Keratinocyte (primary cell): Measurements from ENCODE around the gene NRARP. TPM values are rescaled to one million over a fixed set of nuclear protein-coding genes. Genes with fewer than 3 reads are reported as not detected.
A peak's percentile ranks its signal among the peaks of the same experiment; 100 is the strongest.

Source experiments
- DNase-seq: peaks from one replicate; pipeline ENCODE4 v3.0.0-alpha.2; 2011; ENCODE audit warnings: low read depth, missing footprints, low spot score
- FAIRE-seq: peaks from 2 replicates; lab custom pipeline; 2011; peaks lifted over from hg19 to GRCh38; lab: Jason Lieb, UNC
- H2AFZ ChIP-seq: 2 replicates; pipeline ENCODE4 v1.6.0; 2012; ENCODE audit warnings: low read length, control low read depth, inconsistent platforms; ENCODE audit not compliant: control insufficient read depth
- H3K27ac ChIP-seq: 2 replicates; pipeline ENCODE4 v1.5.1; 2011; ENCODE audit warnings: low read length; ENCODE audit not compliant: control insufficient read depth, insufficient read depth
- H3K27me3 ChIP-seq: 3 replicates; pipeline ENCODE4 v1.6.0; 2011; ENCODE audit warnings: low read length; ENCODE audit not compliant: control insufficient read depth, insufficient read depth; ENCODE audit errors: extremely low read depth
- H3K36me3 ChIP-seq, 2 experiments: 2 replicates in 1 of 2; 3 replicates in 1 of 2; pipeline ENCODE4 v1.5.1; 2011; ENCODE audit warnings: low read length in 2 of 2, mild to moderate bottlenecking in 1 of 2; ENCODE audit not compliant: control insufficient read depth in 2 of 2, insufficient read depth in 2 of 2; ENCODE audit errors: extremely low read depth in 1 of 2
- H3K4me1 ChIP-seq: 3 replicates; pipeline ENCODE4 v1.5.1; 2011; ENCODE audit warnings: low read length; ENCODE audit not compliant: control insufficient read depth, insufficient read depth; ENCODE audit errors: extremely low read depth
- H3K4me2 ChIP-seq: 3 replicates; pipeline ENCODE4 v1.6.0; 2011; ENCODE audit warnings: low read depth, low read length; ENCODE audit not compliant: control insufficient read depth, insufficient read depth; ENCODE audit errors: extremely low read depth
- H3K4me3 ChIP-seq, 3 experiments: fragments of 200-600 bp in 1 of 3; sonication (generic) in 1 of 3; 2 replicates in 2 of 3; 3 replicates in 1 of 3; pipeline ENCODE4 v1.5.1; 2011 to 2016; ENCODE audit warnings: low read length in 3 of 3, mild to moderate bottlenecking in 3 of 3, control low read depth in 2 of 3, inconsistent platforms in 1 of 3, low read depth in 1 of 3, mixed read lengths in 1 of 3, mixed run types in 1 of 3, moderate library complexity in 1 of 3; ENCODE audit not compliant: control insufficient read depth in 2 of 3, insufficient read depth in 2 of 3; ENCODE audit errors: extremely low read depth in 1 of 3
- H3K79me2 ChIP-seq: 2 replicates; pipeline ENCODE4 v1.6.0; 2012; ENCODE audit warnings: low read length; ENCODE audit not compliant: control insufficient read depth, insufficient read depth
- H3K9ac ChIP-seq: 3 replicates; pipeline ENCODE4 v1.6.0; 2011; ENCODE audit warnings: low read length; ENCODE audit not compliant: control insufficient read depth, insufficient read depth; ENCODE audit errors: extremely low read depth
- H3K9me1 ChIP-seq: 3 replicates; pipeline ENCODE4 v1.6.0; 2011; ENCODE audit warnings: low read length; ENCODE audit not compliant: control insufficient read depth, insufficient read depth; ENCODE audit errors: extremely low read depth
- H3K9me3 ChIP-seq: 2 replicates; pipeline ENCODE4 v1.5.1; 2012; ENCODE audit warnings: low read depth, low read length; ENCODE audit not compliant: control insufficient read depth
- H4K20me1 ChIP-seq: 3 replicates; pipeline ENCODE4 v1.6.0; 2011; ENCODE audit warnings: low read length; ENCODE audit not compliant: control insufficient read depth, insufficient read depth; ENCODE audit errors: extremely low read depth
- CTCF ChIP-seq, 3 experiments: IDR thresholded peaks in 1 of 3; conservative IDR thresholded peaks in 1 of 3; optimal IDR thresholded peaks in 1 of 3; 2 replicates in 2 of 3; 3 replicates in 1 of 3; pipeline versions ENCODE3 to v1.5.1; 2011; ENCODE audit warnings: low read length in 3 of 3, mild to moderate bottlenecking in 3 of 3, moderate library complexity in 2 of 3, control low read depth in 1 of 3, inconsistent platforms in 1 of 3; ENCODE audit not compliant: insufficient read depth in 2 of 3; ENCODE audit errors: extremely low read depth in 1 of 3
- EZH2 ChIP-seq: IDR thresholded peaks from one replicate; pipeline ENCODE4 v1.6.1; 2012; ENCODE audit warnings: inconsistent platforms, mild to moderate bottlenecking, low read length, moderate library complexity
- dilution Hi-C: fragments of 300-500 bp; cut with MboI; formaldehyde crosslinking; loops from one replicate; pipeline ENCODE4 v1.7.0; 2020; ENCODE audit warnings: low sequenced_read_pairs; ENCODE audit not compliant: extremely low pct_ligation_motif_present
- polyA plus RNA-seq, 5 experiments: library from polyadenylated mRNA; depleted of rRNA in 3 of 5; stranded (reverse) in 3 of 5; stranded (forward) in 1 of 5; unstranded in 1 of 5; fragments of >200 nt; gene quantifications; 1 replicate in 1 of 5; 2 replicates in 3 of 5; 3 replicates in 1 of 5; pipeline versions ENCODE4 v1.2.1 to v1.2.3, GENCODE V29; 2011 to 2012; ENCODE audit warnings: missing spikeins in 2 of 5, low read depth in 1 of 5, low replicate concordance in 1 of 5

NRARP gene
- polyA plus RNA-seq, 1 donor (not counting 4 experiments of a cell fraction or from before 2014, with no cell fraction given) = 2.4 TPM

GRCh38 chr9:137303893-137304382 lies 1.9 kb upstream of the NRARP start:
- Histone ChIP-seq H4K20me1 (no peaks in the 10 kb centered on the region), H3K79me2 (no peaks in the 10 kb centered on the region), H3K9me1 (no peaks in the 10 kb centered on the region), H3K4me3 (no peak overlapping the region), H3K27ac (no peak overlapping the region), H3K4me1 (peaks cover 23% of the 10 kb centered on the region), H3K36me3 (no peaks in the 10 kb centered on the region), H3K4me2 (no peak overlapping the region), H2AFZ (no peak overlapping the region), H3K9me3 (no peaks in the 10 kb centered on the region), H3K9ac (no peak overlapping the region), H3K27me3 (peaks cover 16% of the 10 kb centered on the region)
- FAIRE-seq (no peak), DNase-seq (no peak)
- TF ChIP-seq EZH2 = no peak
- dilution Hi-C loops = no loop called here

- H3K79me2 ChIP-seq = no peaks in the 10 kb centered on the region
- H2AFZ ChIP-seq = peak overlapping the region; percentile 56
- DNase-seq (no peak), FAIRE-seq (no peak)
- H4K20me1 ChIP-seq = no peaks in the 10 kb centered on the region
- peaks cover 23% of the 10 kb centered on the region for H3K4me1 ChIP-seq
- peak overlapping the region in 2 of 3 experiments; percentile 13 to 36 for H3K4me3 ChIP-seq
- peak overlapping the region; percentile 83 for H3K9ac ChIP-seq
- H3K9me1 ChIP-seq = no peaks in the 10 kb centered on the region
- TF ChIP-seq CTCF (optimal IDR thresholded peaks at IDR 0.05 in 1 of 3, IDR thresholded peaks at IDR 0.05 in 1 of 3, conservative IDR thresholded peaks at IDR 0.05 in 1 of 3; ENCODE audit: extremely low read depth in 1 of 3, insufficient read depth in 2 of 3, low read length in 3 of 3) (no peak), EZH2 (no peak)
- no peaks in the 10 kb centered on the region for H3K9me3 ChIP-seq
- H3K36me3 ChIP-seq = no peaks in the 10 kb centered on the region
- peak overlapping the region; percentile 56 for H3K27ac ChIP-seq
- peaks cover 16% of the 10 kb centered on the region for H3K27me3 ChIP-seq
- peak overlapping the region; percentile 89 for H3K4me2 ChIP-seq
- dilution Hi-C loops = no loop called here
Observed at GRCh38 chr9:137303151-137303892, 1.3 kb upstream of the NRARP start.
